A549 (cell line): Measurements from ENCODE around the gene IFRD1.

Experiments used
- CEBPB ChIP-seq, 2 experiments: fragments of >200 bp in 1 of 2; sonication (Bioruptor Twin) in 1 of 2; formaldehyde crosslinking in 1 of 2; IDR thresholded peaks; 2 replicates each; pipeline ENCODE4 v1.6.1; 2012 to 2016
- CTCF ChIP-seq: fragments of >200 bp; sonication (Bioruptor Twin); formaldehyde crosslinking; IDR thresholded peaks from 3 replicates; pipeline ENCODE4 v1.5.1; 2016
- KDM1A ChIP-seq: fragments of 200-600 bp; sonication (generic); IDR thresholded peaks from 2 replicates; pipeline ENCODE4 v1.6.1; 2016; ENCODE audit warnings: low read depth, mild to moderate bottlenecking
- POLR2A ChIP-seq: IDR thresholded peaks from 2 replicates; pipeline ENCODE4 v1.6.1; 2012; ENCODE audit warnings: mild to moderate bottlenecking, low read length

GRCh38 chr7:112448891-112449290, 1.4 kb upstream of the IFRD1 start:
- no peak for TF ChIP-seq CTCF
- no peak for TF ChIP-seq KDM1A
- TF ChIP-seq CEBPB (IDR thresholded peaks at IDR 0.05), result no peak
- no peak for TF ChIP-seq POLR2A
